GM13976 (cell line): ENCODE results near the gene NTHL1.
"Not testable (repeated sequence)": the region's sequence is repeated elsewhere in the genome, so short reads cannot be mapped to it uniquely, and the experiment has no call there.

Experiments
- DNase-seq: peaks from one replicate; pipeline ENCODE4 v3.0.0; 2012; ENCODE audit warnings: low spot score
- in situ Hi-C: fragments of 300-500 bp; cut with MboI; formaldehyde crosslinking; loops from one replicate; pipeline ENCODE4 v1.12.0; 2022; ENCODE audit warnings: low sequenced_read_pairs, mixed read lengths, inconsistent platforms; ENCODE audit not compliant: unreplicated experiment
- TF ChIP-seq, protein P1 (sequence below): IDR thresholded peaks from 2 replicates; pipeline ENCODE4 v1.5.1; 2012; ENCODE audit warnings: borderline replicate concordance, mild to moderate bottlenecking; ENCODE audit not compliant: insufficient read depth; ENCODE audit errors: extremely low read depth, missing control alignments, control extremely low read depth

Gene NTHL1

DNA sequence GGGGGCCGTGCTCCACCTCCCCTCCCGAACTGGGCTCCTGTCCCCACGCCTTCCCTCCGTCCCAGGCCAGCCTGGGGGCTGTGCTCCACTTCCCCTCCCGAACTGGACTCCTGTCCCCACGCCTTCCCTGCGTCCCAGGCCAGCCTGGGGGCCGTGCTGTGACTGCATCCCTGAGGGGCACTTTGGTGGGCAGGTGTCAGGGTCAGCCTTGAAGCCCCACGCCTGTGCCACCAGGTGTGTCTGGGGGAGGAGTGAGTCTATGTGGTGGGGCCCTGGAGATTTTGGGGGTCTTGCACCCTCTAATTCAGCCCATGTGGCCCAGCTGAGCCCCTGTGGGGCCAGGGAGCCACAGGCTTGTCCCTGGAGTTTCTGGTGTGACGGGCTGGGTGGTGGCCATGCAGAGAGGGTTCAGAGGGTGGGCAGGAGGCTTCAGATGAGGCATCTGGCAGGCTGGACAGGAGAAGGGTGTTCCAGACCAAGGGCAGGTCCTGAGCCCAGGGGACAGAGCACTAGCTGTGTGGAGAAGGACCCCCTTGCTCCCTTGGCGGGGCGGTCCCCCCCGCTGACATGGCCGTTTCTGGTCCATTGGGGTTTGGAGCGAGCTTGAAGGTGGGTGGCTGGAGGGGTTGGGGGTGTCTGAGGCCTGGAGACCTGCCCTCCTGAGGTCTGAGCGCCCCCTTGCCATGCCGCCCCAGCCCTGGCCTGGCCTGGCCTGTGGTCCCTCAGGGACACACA, 12.8 kb downstream of the NTHL1 start:
- TF ChIP-seq, protein P1, sequence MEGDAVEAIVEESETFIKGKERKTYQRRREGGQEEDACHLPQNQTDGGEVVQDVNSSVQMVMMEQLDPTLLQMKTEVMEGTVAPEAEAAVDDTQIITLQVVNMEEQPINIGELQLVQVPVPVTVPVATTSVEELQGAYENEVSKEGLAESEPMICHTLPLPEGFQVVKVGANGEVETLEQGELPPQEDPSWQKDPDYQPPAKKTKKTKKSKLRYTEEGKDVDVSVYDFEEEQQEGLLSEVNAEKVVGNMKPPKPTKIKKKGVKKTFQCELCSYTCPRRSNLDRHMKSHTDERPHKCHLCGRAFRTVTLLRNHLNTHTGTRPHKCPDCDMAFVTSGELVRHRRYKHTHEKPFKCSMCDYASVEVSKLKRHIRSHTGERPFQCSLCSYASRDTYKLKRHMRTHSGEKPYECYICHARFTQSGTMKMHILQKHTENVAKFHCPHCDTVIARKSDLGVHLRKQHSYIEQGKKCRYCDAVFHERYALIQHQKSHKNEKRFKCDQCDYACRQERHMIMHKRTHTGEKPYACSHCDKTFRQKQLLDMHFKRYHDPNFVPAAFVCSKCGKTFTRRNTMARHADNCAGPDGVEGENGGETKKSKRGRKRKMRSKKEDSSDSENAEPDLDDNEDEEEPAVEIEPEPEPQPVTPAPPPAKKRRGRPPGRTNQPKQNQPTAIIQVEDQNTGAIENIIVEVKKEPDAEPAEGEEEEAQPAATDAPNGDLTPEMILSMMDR, result no peak
- in situ Hi-C loops, result no loop called here

DNA sequence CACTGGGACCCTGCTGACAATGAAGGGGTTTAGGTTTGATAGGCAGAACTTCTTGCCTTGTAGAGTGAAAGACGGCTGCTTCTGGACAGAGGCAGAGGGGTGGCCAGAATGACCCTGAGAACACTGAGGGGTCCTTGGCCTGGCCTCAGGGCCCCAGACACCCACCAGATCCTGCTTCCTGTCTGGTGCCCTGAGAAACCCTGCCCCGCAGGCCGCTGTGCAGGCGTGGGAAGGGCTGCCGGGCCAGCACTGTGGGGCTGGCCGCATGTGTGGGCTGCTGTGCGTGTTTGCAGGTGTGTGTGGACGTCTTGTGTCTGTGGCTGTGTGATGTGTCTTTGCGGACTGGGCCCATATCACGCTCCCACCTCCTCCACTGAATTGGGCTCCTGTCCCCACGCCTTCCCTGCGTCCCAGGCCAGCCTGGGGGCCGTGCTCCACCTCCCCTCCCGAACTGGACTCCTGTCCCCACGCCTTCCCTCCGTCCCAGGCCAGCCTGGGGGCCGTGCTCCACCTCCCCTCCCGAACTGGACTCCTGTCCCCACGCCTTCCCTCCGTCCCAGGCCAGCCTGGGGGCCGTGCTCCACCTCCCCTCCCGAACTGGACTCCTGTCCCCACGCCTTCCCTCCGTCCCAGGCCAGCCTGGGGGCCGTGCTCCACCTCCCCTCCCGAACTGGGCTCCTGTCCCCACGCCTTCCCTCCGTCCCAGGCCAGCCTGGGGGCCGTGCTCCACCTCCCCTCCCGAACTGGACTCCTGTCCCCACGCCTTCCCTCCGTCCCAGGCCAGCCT, 13.5 kb downstream of the NTHL1 start:
- in situ Hi-C loops, DNase-seq: not testable (repeated sequence)

More for the DNA sequence above, 12.8 kb downstream of the NTHL1 start:
- DNase-seq, result no peak

DNA sequence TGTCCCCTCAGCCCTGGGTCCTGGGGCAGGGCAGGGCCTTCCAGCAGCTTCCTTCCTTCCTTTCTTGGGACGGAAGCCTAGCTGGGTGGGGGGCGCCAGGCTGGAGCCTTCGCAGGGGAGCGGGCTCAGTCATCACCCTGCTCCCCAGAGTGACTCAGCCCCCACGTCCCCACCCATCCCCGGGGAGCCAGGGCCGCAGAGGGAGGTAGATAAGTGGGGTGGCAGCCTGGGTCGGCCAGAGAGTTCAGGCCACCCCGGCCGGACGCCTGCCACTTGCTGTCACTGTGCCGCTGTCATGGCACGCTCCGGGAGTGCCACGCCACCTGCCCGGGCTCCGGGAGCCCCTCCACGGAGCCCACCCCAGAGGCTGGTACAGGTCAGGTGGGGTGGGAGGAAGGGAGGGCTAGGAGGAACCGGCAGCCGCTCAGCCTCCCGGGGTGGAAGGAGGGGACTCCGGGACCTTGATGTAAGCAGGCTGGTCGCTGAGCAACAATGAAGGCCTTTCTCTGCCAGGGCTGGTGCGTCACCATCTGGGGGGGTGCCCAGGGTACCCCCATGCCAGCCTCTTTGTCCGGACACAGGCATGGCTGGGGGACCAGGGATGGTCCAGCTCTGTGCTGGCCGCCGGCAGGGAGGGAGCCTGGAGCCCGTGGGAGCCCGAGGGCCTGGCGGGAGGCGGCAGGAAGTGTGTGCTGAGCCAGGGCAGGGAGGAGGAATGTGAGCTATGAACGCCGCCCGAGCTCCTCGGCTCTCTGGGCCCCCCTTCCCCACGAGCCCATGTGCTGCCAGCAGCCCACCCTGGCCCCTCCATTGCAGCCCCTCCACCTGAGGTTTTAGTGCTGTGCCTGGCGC, 14.4 kb downstream of the NTHL1 start:
- TF ChIP-seq, protein P1, result no peak
- no peak for DNase-seq
- in situ Hi-C loops, result no loop called here

DNA sequence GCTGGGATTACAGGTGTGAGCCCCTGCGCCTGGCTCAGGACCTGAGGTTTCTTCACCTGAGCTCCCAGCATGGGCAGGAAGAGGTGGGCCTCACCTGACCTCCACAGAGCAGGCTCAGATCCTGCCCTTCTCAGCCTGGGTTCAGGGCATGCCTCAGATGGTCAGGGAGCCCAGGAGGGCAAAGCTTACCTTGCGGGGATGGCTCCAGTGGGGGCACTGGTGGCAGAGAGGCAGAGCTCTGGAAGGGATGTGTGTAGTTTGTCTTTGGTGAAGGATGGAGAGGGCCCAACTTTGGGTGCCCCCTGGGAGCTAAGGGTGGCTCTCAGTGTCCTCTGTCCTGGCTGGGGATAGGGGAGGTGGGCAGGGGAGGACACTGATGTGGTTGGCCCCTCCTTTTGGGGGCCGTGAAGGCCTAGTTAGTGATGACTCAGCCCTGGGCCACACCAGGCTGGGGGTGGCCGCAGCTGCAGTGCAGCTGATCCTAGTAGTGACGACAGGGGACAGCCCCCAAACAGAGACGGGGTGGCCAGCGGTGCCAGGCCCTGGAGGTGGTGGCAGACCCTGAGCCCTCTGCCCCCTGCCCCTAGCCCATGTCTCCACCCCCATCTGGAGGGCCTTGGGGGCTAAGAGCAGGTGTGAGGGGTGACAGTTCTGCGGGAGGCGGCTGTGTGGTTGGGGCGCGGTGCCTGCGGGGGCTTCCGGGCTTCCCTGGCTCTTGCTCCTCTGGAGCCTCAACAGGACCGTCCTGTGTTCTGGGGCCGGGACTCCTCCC, 15.2 kb downstream of the NTHL1 start:
- in situ Hi-C loops, result no loop called here
- DNase-seq, result no peak
- TF ChIP-seq, protein P1, result no peak

DNA sequence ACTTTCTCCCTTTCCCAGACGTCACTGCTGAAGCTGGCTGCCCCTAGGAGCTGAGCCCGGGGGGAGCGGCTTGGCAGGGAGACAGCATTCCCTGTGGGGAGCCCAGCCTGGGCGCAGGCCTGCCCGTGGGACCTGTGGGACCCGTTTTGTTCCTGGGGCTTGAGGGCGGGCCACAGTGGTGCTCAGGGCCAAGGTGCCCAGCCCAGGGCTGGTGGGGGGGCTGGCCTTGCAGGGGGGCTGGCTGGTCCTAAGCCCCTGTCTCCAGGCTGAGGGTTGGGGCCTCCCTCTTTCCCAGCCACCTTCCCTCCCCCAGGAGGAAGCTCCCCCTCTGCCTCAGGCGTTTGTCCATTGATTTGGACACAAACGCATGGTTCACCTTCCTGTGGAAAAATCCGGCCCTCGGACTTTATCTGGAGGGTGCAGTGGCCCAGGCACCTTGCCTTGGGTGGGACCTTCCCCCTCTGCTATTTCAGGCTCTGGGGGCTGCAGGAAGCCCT, 16.5 kb downstream of the NTHL1 start:
- no peak for DNase-seq

DNA sequence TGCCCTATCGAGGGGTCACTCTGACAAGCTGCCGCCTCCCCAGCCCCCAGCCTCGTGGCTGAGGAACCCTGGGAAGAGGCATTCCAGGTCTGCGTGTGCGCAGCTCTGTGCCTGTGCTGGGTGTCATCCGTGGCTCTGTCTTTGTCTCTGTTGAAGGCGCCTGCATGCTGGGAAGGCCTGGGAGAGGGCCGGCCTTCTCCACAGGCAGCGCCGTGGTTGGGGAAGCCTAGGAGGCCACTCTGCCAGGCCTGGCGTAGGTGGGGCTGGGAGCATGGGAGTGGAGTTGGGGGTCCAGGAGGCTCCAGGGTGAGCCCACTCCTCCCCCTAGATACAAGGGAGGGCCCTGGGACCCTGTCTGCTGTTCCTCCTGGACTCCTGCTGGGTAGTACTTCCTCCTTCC, 17.6 kb downstream of the NTHL1 start:
- TF ChIP-seq, protein P1, result no peak
- in situ Hi-C loops, result no loop called here
- no peak for DNase-seq

More for the DNA sequence above, 16.5 kb downstream of the NTHL1 start:
- TF ChIP-seq, protein P1, result no peak
- in situ Hi-C loops, result no loop called here
